Inflammatory macrophage treated with lipopolysaccharide for 1 hour (primary cell): ENCODE results near the gene MT1E.
"Not testable (repeated sequence)": the region's sequence is repeated elsewhere in the genome, so short reads cannot be mapped to it uniquely, and the experiment has no call there.

Experiments
- DNase-seq, 2 donors: peaks; one replicate each; pipeline ENCODE4 v3.0.0-alpha.2; 2020 to 2022

Gene MT1E

GRCh38 chr16:56607109-56607618, 18.4 kb upstream of the MT1E start:
- DNase-seq: peak in 1 of 2 donors; percentile 62

GRCh38 chr16:56607675-56608042, 17.9 kb upstream of the MT1E start:
- DNase-seq: no peak

- peak; percentile 96 for DNase-seq
These were observed 17.3 kb upstream of the MT1E start, which contains the start of gene MT2A for GRCh38 chr16:56608043-56608875. Gene MT2A (plus strand): TSS chr16:56608584. CDS start chr16:56608656, 72 bp downstream.

- DNase-seq: no peak
These were observed 16.6 kb upstream of the MT1E start for GRCh38 chr16:56608876-56609462.

GRCh38 chr16:56609463-56609921, 16.1 kb upstream of the MT1E start:
- DNase-seq: peak; percentile 96 to 99

- peak; percentile 95 to 99 for DNase-seq
These were observed 15.5 kb upstream of the MT1E start for GRCh38 chr16:56610017-56610608.

- no peak for DNase-seq
These were observed 14.9 kb upstream of the MT1E start for GRCh38 chr16:56610609-56611111.

GRCh38 chr16:56611281-56611833, 14.2 kb upstream of the MT1E start:
- DNase-seq: no peak

- no peak for DNase-seq
These were observed 11.9 kb upstream of the MT1E start for GRCh38 chr16:56613706-56614105.

- DNase-seq: no peak
These were observed 11.0 kb upstream of the MT1E start for GRCh38 chr16:56614549-56614991.

GRCh38 chr16:56615353-56615752, 10.2 kb upstream of the MT1E start:
- no peak for DNase-seq

- no peak for DNase-seq
These were observed 8.9 kb upstream of the MT1E start for GRCh38 chr16:56616608-56617211.

GRCh38 chr16:56617212-56618085, 8.1 kb upstream of the MT1E start:
- DNase-seq: no peak

- DNase-seq: no peak
These were observed 7.4 kb upstream of the MT1E start for GRCh38 chr16:56618138-56618537.

GRCh38 chr16:56620339-56620897, 5.2 kb upstream of the MT1E start:
- no peak for DNase-seq

- DNase-seq: not testable (repeated sequence)
These were observed 3.7 kb upstream of the MT1E start for GRCh38 chr16:56621665-56622445.

GRCh38 chr16:56623184-56623583, 2.4 kb upstream of the MT1E start:
- not testable (repeated sequence) for DNase-seq

- peak in 1 of 2 donors; percentile 44 for DNase-seq
These were observed 1.9 kb upstream of the MT1E start for GRCh38 chr16:56623637-56624036.

- peak in 1 of 2 donors; percentile 42 for DNase-seq
These were observed 518 bp downstream of the MT1E start for GRCh38 chr16:56625943-56626654.

GRCh38 chr16:56626685-56627084, 1.1 kb downstream of the MT1E start:
- no peak for DNase-seq
